Stimulated activated CD8-positive, alpha-beta memory T cell treated with anti-CD3 and anti-CD28 coated beads, Interleukin-7, amount 100 ng/mL, for 1 hour (primary cell): Measurements from ENCODE around the gene PTDSS2.
"Not testable (repeated sequence)": the region's sequence is repeated elsewhere in the genome, so short reads cannot be mapped to it uniquely, and the experiment has no call there.

ENCODE experiments used
- DNase-seq, 2 donors: peaks; one replicate each; pipeline ENCODE4 v3.0.0-alpha.2; 2020; ENCODE audit warnings: low read depth in 2 of 2

PTDSS2 gene

DNA sequence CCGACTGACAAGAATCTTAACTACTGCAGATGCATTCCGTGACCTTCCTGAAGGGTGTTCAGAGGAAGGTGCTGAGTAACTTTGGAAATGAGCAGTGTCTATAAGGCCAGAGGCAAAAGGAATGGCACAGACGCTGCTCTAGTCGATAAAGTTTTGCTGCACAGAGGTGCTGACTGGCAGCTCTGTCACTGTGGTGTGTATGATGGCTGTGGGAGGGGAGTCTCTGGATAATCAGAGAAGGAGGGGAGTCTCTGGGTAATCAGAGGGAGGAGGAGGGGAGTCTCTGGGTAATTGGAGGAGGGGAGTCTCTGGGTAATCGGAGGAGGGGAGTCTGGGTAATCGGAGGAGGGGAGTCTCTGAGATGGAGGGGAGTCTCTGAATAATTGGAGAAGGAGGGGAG lies 18.4 kb downstream of the PTDSS2 start:
- no peak for DNase-seq

DNA sequence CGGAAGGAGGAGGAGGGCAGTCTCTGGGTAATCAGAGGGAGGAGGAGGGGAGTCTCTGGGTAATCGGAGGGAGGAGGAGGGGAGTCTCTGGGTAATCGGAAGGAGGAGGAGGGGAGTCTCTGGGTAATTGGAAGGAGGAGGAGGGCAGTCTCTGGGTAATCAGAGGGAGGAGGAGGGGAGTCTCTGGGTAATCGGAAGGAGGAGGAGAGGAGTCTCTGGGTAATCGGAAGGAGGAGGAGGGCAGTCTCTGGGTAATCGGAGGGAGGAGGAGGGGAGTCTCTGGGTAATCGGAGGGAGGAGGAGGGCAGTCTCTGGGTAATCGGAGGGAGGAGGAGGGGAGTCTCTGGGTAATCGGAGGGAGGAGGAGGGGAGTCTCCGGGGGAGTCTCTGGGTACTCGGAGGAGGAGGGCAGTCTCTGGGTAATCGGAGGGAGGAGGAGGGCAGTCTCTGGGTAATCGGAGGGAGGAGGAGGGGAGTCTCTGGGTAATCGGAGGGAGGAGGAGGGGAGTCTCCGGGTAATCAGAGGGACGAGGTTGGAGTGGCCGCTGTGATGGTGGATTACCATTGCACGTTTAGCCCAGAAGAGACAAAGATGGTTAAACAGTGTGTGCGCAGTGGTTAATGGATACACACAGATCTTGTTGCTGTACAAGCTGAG lies 19.1 kb downstream of the PTDSS2 start:
- not testable (repeated sequence) for DNase-seq

DNA sequence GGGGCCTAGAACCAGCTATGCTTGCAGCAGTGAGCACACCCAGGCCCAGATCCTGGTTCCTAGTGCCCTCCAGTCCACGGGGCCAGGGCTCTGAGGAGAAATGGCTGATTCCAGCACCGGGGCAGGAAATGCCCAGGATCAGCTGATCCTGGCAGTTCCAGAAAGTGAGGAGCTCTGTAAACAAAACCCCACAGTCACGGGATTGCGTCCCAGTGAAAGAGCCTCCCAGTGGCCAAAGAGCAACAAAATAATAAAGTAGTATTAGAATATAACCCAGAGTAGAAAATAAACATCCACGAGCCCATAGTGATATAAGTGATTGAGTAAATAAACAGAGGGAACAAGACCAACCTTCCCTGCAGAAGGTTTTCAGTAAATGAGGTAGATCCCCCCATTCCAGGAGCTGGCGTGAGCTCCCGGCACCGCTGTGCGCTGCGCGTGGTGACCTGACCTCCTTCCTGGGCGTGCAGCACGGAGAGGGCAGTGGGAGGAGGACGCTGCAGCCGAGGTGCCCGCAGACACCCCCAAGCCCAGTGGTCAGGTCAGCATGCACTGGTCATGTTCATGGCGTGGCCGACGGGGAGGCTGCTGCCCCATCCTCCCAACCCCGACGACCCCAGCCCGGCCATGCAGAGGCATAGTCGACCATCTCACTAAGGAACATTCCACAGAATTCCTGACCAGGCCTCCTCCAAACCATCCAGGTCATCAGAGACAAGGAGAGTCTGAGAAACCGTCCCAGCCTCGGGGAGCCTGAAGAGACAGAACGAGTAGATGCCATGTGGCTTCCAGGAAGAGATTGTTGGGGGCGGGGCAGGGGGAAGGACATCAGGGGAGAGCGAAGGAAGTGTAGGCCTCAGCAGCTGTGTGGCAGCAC lies 19.8 kb downstream of the PTDSS2 start:
- no peak for DNase-seq

- no peak for DNase-seq
Measured at GRCh38 chr11:471468-472145, 21.5 kb downstream of the PTDSS2 start.

GRCh38 chr11:472272-472671 lies 22.2 kb downstream of the PTDSS2 start:
- no peak for DNase-seq

GRCh38 chr11:472816-473215 lies 22.7 kb downstream of the PTDSS2 start:
- no peak for DNase-seq

DNA sequence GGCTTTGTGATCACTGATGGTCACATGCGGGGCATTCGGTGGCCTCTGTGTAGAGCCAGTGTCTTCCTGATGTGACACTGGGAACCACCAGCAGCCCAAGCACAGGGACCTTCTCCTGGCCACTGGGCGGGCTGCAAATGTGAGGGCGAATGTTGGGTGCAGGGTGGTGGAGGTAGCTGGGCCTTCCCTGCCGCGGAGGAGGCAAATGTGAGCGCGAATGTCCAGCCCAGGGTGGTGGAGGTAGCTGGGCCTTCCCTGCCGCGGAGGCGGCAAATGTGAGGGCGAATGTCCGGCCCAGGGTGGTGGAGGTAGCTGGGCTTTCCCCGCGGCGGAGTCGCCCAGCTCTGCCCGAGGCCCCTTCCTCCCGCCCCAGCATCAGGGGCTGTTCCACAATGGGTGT lies 23.3 kb downstream of the PTDSS2 start:
- DNase-seq = no peak

GRCh38 chr11:473962-474785 lies 24.1 kb downstream of the PTDSS2 start:
- DNase-seq = no peak

GRCh38 chr11:474914-475506 lies 24.9 kb downstream of the PTDSS2 start:
- DNase-seq = no peak

GRCh38 chr11:475941-476340 lies 25.9 kb downstream of the PTDSS2 start:
- no peak for DNase-seq

GRCh38 chr11:476416-476815 lies 26.3 kb downstream of the PTDSS2 start:
- DNase-seq = no peak

GRCh38 chr11:477052-477715 lies 27.1 kb downstream of the PTDSS2 start:
- no peak for DNase-seq

GRCh38 chr11:479311-479710 lies 29.2 kb downstream of the PTDSS2 start:
- DNase-seq = no peak

DNA sequence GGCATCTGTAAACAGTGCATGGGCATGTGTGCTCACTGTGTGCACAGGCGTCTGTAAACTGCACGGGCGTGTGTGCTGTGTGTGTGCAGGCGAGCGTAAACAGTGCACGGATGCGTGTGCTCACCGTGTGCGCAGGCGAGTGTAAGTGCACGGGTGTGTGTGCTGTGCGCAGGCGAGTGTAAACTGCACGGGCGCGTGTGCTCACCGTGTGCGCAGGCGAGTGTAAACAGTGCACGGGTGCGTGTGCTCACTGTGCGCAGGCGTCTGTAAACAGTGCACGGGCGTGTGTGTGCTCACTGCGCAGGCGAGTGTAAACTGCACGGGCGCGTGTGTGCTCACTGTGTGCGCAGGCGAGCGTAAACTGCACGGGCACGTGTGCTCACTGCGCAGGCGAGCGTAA lies 34.5 kb downstream of the PTDSS2 start:
- no peak for DNase-seq

DNA sequence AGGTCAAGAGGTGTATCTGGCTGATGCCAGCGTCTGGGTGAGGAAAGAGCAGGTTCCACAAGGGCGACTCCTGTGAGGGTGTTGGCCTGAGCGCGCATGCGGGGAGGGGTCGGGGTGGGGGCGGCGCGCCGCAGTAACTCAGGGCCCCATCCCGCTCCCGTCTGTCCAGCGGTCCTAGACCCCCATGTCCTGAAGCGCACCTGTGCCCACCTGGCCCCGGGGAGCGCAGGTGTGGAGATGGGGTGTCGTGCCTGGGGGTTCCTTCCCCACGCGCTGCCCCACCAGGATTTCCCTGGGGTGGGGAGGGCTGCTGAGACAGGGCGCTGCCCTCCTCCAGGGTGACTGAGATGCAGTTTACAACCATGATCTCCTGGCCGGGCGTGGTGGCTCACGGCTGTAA lies 36.1 kb downstream of the PTDSS2 start:
- DNase-seq = no peak

GRCh38 chr11:487571-488021 lies 37.5 kb downstream of the PTDSS2 start:
- no peak for DNase-seq

GRCh38 chr11:488062-488461 lies 38.0 kb downstream of the PTDSS2 start:
- no peak for DNase-seq

DNA sequence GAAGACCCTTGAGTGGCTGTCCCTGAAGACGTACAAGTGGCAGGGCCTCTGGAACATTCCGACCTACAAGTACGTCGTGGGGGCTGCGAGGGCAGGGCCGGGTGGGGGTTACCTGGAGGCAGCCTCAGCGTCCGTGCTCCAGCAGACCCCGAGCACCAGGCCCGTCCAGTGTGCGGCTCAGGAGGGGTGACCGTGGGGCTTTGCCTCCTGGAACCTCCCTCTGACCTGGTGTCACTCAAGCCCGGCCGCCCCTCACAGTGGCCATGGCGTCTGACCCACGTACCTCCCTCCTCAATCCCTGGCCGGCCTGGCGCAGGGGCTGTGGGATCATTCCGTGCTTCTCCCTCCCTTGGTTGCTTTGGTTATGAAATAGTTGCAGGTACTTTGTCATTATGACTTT lies 38.5 kb downstream of the PTDSS2 start:
- no peak for DNase-seq

GRCh38 chr11:488992-489391 lies 38.9 kb downstream of the PTDSS2 start:
- no peak for DNase-seq

DNA sequence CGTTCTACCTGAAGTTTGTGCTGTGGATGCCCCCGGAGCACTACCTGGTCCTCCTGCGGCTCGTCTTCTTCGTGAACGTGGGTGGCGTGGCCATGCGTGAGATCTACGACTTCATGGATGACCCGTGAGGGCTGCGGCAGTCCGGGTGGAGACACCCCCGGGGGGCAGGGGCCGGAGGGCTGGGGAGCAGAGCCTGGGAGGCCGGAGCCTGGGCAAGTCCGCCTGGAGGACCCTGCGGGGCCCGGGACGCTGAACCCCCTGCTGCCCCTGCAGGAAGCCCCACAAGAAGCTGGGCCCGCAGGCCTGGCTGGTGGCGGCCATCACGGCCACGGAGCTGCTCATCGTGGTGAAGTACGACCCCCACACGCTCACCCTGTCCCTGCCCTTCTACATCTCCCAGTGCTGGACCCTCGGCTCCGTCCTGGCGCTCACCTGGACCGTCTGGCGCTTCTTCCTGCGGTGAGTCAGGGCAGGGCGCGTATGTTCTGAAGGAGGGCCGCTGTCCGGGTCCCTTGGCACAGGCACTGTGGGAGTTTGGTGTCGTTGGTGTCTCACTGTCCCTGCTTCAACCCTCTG lies 39.6 kb downstream of the PTDSS2 start:
- DNase-seq = no peak
